ENCODE measurements around the gene UROC1.

DNA sequence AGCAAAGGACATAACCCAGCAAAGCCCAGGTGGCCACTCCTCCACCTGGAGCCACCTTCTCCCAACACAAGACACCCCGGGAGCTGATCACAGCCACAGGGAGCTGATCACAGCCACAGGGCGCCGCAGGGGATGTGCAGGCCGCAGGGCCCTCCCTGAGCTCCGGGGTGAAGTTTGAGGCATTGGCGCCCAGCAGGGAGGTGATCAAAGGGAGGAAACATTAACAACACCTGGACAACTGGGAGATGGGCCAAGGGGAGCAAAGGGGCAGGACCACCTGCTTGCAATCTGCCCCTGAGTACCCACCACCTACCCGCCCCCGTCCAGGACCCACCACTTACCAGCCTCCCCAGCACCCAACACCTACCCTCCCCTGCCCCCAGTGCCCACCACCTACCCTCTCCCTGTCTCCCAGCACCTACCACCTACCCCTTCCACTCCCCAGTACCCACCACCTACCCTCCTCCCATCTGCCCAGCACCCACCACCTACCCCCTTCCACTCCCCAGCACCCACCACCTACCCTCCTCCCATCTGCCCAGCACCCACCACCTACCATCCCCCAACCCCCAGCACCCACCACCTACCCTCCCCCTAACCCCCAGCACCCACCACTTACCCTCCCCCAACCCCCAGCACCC lies 2.4 kb downstream of the UROC1 start:
- TF ChIP-seq, protein P1, sequence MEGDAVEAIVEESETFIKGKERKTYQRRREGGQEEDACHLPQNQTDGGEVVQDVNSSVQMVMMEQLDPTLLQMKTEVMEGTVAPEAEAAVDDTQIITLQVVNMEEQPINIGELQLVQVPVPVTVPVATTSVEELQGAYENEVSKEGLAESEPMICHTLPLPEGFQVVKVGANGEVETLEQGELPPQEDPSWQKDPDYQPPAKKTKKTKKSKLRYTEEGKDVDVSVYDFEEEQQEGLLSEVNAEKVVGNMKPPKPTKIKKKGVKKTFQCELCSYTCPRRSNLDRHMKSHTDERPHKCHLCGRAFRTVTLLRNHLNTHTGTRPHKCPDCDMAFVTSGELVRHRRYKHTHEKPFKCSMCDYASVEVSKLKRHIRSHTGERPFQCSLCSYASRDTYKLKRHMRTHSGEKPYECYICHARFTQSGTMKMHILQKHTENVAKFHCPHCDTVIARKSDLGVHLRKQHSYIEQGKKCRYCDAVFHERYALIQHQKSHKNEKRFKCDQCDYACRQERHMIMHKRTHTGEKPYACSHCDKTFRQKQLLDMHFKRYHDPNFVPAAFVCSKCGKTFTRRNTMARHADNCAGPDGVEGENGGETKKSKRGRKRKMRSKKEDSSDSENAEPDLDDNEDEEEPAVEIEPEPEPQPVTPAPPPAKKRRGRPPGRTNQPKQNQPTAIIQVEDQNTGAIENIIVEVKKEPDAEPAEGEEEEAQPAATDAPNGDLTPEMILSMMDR (IDR thresholded peaks at IDR 0.05): no peak
- no peak for TF ChIP-seq EZH2 (IDR thresholded peaks at IDR 0.05; ENCODE audit: borderline replicate concordance, insufficient read depth, low read depth, low read length, poor library complexity, severe bottlenecking)
